ENCODE measurements around the gene UNC119B.

UNC119B gene

DNA sequence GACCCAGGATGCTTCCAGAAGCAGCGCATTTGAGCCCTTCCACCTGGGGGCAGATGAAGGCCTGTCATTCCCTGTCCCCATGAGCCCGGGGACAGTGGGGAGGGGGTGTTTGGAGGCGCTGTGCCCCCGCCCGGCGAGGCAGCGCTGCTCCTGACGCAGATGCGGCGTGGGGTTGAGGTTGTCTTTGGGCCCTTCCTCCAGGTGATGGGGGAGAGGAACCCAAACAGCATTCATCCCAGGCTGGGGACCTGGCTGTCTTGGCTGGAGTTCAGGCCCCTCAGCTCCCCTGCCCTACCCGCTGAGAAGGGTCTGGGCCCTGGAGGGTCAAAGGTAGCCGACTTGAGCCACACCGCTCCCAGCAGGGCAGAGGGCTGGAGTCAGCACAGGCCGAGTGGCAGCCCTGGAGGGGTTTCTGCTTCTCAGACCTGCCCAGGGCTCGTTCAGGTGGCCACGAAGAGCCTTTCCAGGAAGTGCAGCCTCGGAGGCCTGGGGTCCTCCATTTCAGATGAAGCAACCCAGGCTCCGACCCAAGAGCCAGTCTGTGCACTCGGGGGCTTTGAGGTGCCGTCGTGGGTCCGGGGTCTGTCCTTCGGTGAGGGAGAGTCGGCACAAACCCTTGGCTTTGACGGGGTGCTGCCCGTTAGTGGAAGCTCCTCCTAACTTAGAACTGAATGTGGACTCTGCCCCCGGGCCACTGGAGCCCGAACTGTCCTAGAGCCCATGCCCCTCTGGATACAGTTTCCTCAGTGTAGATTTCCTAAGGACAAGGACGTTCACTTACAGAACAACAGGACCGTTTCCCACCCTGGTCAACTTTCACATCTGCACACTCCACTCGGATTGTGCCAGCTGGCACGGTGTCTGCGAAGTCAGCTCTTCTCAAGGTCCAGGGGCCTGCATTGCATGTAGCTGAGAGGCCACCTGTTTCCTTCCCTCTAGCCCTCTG is 31.5 kb downstream of the UNC119B start:
- no peak for DNase-seq

GRCh38 chr12:120744922-120745493 is 34.8 kb downstream of the UNC119B start:
- DNase-seq: no peak

- no peak for DNase-seq
Observed at GRCh38 chr12:120748242-120748641, 38.0 kb downstream of the UNC119B start.

DNA sequence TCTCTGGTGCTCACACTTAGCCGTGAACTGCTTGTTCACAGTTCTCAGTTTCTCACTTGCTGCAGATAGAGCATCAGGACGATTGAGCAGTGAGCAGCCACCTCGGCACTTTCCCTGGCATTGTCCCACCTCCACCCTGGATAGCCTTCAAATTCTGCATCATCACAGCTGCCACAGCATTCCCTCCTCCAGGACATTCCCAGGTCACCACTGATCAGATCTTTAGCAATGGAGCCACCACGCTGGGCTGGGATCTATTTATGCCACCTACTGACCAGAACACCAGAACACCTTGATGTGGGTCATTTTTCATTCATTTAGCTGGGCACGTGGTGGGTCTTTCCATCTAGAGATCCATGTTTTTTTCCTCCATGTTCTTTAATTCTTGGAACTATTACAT is 39.0 kb downstream of the UNC119B start:
- DNase-seq: no peak

DNA sequence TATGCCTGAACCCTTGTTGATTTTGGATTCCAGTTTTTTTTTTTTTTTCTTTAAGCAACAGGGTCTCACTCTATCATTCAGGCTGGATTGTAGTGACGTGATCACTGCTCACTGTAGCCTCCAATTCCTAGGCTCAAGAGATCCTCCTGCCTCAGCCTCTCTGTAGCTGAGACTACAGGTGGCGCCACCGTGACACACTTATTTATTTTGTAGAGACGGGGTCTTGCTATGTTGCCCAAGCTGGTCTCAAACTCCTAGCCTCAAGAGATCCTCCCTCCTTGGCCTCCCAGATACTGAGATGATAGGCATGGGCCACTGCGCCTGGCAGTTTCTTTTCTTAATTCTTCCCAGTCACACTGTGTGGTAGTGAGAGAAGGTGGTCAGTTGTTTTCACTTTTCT is 40.5 kb downstream of the UNC119B start:
- DNase-seq: no peak

- DNase-seq: no peak
Observed at GRCh38 chr12:120751389-120751788, 41.1 kb downstream of the UNC119B start.

GRCh38 chr12:120754792-120755191 is 44.5 kb downstream of the UNC119B start:
- DNase-seq: no peak

GRCh38 chr12:120755269-120755668 is 45.0 kb downstream of the UNC119B start:
- no peak for DNase-seq

- DNase-seq: no peak
Observed at GRCh38 chr12:120757226-120757742, 47.0 kb downstream of the UNC119B start.

DNA sequence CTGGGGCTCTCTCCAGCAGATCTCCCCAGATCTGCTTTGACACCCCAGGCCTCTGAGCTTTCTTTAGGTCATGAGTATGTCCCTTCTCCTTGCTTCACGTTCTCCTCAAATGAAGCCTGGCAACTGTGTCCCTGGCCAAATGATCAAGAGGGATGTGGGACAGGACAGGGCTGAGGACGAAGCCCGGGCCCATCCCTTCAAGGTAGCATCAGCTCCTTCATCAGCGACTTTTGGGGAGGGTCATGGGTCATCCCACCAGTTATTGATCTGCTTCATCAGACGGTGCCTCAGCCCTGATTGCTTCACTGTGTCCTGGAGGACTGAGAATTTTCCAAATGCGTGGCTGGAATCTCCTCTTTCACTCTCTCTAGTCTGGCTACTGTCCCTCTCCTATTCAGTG is 47.7 kb downstream of the UNC119B start:
- DNase-seq: no peak

DNA sequence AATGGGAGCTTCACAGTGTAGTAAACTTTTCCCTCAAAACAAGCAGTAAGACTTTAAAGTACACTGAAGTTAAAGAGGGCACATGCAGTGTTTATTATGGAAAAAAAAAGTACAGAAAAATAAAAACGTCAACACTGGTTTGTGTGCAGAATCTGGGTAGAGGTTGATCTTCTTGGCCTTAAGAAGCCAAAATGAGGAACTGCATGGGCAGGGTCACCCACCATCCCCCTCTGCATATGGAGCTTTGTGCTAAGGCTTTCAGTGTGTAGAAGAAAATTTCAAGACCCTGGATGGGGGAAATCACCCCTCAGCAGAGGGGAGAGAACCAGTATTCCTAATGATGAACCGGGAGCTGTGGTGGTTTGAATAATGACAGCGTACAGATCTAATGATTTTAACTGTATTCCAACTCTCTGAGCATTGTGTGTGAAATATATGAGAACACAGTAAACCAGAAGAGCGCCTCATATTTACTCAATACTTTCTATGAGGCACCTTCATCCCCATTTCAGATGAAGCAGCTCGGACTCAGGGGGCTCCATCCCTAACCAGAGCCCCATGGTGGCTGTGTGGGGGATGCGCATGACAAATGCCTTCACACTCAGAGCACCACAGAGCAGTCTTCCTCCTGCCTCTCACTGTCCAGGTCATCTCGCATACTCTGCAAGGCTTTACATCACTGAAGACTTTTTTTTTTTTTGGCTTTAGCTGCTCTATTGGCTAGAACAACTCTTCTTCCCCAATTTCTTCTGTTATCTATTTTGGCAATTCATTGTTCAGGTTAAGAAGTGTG is 48.7 kb downstream of the UNC119B start:
- DNase-seq: no peak

- no peak for DNase-seq
Observed at GRCh38 chr12:120759591-120760348, 49.5 kb downstream of the UNC119B start.

DNA sequence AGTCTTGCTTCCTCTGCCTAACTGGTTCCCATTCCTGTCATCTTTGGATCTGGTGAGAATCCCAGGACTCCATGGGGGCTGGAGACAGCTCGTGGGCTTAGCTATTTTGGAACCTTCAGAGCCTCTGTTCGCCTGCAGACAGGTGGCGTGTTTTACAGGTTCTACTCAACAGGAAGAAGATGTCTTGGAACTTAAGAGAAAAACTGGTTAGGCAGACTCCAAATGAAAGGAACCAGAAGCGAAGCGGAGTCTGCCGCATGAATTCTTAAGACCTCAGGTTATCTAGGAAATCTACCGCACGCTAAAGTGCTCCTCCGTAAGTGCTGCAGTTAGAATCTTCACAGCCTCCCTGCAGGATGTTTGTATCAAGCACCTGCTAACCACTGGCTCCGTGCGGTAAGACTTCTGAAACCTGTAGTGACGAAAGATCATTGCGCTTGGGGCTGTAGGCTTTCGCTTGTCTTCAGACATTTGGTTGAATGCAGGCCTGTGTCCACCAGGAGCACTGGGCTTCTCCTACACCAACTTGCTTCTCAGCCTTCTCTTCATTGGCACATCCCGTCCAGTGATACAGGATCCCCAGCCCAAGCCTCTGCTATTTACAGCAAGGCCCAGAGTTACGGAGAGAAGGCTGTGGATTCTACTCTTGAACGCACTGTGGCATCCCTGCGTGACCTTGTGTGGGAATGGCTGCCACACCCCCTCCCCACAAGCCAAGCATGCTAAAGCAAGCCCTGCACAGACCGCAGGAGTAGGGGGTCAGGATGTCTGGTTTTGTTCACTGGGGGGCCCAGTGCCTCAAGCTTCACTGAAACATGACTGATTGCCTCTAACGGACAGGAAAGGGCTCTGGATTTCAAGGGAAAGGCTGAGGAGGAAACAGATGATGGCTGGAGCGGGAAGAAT is 50.3 kb downstream of the UNC119B start:
- DNase-seq: no peak

DNA sequence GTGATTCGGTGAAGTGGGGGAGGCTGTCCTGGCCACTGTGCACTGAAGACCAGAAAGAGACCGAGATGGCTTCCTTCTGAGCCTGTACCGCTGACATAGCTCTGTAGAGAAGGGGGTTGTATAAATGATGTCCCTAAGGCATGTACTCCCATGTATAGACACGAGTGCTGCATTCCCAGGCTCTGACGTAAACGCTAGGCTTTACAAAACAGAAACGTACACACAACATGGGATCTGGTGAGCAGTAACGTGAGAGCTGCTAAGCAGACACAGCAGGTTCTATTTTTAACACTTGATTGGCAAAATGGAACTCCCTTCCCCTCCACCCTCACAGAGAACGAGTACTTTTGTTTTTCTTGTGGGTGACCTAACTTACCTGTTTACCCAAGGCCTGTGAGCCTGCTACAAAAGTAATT is 51.3 kb downstream of the UNC119B start:
- DNase-seq: no peak

- DNase-seq: no peak
Observed at GRCh38 chr12:120762086-120762485, 51.8 kb downstream of the UNC119B start.

DNA sequence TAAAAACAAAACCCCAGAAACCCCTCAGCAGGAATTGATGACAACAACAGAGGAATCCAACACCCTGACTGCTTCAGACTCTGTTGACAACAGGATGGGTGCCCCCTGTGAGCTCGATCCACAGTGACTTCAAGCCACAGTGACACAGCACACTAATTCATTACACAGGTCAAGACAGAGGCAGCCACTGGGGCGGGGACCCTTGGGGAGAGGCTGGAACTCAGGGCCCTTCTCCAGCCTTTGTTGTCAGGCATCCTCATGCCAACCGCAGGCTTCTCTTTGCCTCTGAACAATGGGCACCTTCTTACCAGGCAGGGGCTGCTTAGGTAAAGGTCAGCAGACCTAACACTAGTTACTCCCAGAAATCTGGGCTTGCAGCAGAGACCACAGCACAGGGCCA is 53.0 kb downstream of the UNC119B start:
- no peak for DNase-seq

GRCh38 chr12:120764816-120765215 is 54.6 kb downstream of the UNC119B start:
- DNase-seq: no peak

DNA sequence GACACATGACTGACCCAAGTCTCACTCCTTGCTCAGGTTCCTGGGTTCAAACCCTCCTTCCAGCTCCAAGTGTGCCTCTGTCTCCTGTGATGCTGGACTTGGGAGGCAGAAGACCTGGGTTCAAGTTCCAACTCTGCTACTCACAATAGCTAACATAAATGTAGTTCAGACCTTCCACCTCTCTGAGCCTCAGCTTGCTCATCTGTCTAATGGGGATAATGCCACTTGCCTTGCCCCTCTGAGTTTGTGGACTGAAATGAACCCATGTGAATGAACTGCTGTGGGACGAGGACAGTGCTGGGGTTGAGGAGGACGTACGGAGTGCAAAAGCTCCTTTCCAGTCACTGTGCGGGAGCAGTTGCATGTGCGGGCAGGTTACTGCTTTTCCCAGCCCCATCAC is 56.3 kb downstream of the UNC119B start:
- no peak for DNase-seq

DNA sequence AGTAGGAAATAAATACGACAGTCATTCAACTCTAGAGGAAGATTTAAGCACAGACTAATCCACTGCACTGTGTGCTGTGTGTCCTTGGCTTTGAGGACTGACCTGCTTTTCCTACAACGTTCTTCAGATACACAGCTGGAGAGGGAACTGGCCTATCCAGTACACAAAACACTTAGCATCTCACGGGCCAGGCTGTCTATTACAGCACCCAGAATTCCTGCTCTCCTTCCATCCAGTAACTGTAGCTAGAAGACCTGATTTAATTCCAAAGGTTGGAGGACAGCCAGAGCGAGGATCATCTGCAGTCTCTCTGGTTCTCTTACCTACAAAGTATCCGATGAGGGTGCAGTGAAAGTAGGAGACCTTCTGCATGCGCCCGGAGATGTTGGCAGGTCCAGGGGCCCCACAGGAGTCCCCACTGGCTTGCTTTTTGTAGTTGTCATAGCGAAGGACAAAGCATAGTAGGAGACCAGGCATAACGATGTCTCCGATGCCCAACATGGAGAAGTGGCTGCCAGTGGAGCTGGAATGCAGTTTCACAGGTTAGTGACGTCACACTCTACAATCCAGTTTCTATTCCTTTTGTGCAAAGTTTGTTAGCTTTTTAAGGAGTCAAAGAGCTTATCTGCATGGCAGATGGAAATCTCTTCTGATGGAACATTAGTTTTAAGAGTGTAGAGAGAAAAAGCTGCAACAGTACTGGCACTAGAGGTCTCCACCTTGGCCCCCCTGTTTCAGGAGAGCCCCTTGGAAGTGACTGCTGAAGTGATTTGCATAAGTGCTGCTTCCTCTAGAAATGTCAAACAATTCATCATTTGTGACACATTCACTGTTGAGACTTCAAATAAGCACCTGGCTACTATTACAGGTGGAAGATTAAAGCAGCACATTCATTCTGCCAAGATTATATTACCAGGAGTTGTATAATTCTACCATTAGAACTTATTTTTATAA is 57.1 kb downstream of the UNC119B start:
- DNase-seq: no peak

GRCh38 chr12:120771097-120771496 is 60.8 kb downstream of the UNC119B start:
- no peak for DNase-seq

Measured in activated T-cell treated with anti-CD3 and anti-CD28 coated beads, Interleukin-2, amount 50 U/mL, for 48 hours (primary cell).